ENCODE measurements around the gene WHRN.

Gene WHRN

GRCh38 chr9:114489928-114490327 lies 15.3 kb downstream of the WHRN start:
- DNase-seq: no peak

GRCh38 chr9:114488398-114489129 lies 16.7 kb downstream of the WHRN start:
- no peak for DNase-seq

GRCh38 chr9:114487607-114488300 lies 17.5 kb downstream of the WHRN start:
- DNase-seq: peak; percentile 31

- no peak for DNase-seq
Measured at GRCh38 chr9:114486205-114486963, 18.9 kb downstream of the WHRN start.

- DNase-seq: no peak
Measured at GRCh38 chr9:114484854-114485443, 20.3 kb downstream of the WHRN start.

- DNase-seq: no peak
Measured at GRCh38 chr9:114484215-114484853, 20.9 kb downstream of the WHRN start.

DNA sequence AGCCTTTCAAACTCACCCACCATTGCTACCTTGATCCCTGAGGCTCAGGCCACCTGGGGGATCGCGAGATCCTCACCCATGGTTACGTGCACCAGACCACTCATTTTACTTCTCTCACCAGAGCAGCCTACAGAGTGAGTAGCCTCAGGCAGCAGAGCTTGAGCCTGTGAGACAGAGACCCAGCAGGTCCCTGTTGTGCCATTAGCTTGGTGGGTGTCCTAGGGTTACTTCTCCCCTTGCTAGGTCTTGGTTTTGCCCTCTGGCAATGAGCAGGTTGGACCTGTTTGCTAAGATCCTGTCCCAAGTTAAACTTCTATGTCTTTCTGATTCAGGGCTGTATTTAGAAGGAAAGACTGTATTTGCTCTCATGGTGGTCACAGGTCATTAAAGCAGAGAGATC lies 21.8 kb downstream of the WHRN start:
- DNase-seq: no peak

GRCh38 chr9:114482593-114482992 lies 22.7 kb downstream of the WHRN start:
- DNase-seq: no peak

DNA sequence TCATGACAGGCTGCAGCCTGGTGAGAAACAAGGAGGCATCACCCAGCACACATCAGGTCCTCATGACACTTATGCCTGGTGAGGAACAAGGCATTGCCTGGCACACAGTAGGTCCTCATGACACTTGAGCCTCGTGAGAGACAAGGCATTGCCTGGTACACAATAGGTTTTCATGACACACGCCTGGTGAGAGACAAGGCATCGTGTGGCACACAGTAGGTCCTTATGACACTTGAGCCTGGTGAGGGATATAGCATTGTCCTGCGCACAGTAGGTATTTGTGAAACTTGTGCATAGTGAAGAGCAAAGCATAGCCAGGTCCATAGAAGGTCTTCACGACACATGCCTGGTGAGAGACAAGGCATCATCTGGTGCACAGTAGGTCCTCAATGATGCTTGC lies 23.5 kb downstream of the WHRN start:
- no peak for DNase-seq

DNA sequence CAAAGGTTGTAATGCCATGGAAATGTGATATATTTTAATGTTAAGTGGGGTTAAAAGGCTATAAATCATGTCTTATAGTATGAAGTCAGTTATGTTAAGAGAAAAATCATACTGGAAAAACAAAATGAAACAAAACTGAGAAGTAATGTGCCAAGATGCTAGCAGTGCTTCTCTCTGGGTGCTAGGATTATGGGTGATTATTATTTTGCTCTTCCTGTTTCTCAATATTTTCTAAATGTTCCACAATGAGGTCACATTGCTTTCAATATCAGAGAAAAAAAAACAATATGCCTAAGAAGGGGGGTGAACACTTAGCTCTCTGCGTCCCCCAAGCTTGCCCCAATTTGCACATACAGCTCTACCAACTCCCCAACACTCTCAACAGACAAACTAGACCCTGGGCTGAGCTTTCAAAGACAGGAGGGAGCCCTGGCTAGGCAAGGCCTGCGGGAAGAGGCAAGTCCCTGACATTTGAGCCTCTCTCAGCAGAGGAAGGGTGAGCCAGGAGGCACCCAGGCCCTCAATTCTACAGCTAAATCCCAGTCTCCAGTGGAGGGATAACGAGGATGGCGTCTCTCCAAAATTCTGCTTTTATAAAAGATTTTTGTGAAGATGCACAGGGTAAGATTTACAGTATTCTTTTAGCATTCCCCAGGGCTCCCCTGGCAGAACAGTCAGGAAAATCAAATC lies 24.4 kb downstream of the WHRN start:
- DNase-seq: no peak

DNA sequence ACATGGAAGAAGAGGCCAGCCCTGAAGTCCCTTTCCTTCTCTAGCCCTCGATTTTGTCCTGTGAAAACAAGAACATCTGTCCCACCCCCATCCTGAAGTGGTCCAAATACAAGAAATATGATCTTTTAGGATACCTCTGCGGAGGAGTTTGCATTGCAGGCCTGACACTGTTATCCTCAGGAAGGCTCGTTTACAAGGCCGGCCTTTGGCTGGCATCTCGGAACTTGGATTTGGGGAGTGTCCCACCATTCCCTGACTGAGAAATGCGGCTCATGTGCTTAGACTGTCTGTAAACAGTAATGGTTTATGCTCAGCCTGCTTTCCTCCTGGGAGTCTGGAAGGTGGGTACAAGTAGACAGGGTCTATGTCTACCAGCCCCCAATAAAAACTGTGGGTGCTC lies 26.4 kb downstream of the WHRN start:
- DNase-seq: no peak

DNA sequence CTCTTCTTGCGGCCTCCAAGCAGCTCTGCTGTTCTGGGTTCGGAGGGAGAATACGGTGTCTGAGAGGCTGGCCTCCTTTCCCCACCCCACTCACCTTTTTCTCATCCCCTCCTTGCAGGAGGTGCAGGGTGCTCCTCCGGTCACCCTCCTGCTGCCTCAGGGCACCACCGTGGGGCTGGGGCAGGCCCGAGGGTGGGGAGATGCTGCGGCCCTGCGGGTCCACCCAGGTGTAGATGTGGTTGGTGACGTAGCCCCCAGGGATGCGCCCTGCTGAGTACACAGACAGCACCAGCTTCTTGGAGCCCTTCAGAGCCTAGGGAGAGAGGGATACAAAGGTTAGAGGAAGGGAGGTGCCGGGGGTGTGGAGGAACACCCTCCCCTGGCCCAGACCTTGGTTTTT lies 26.8 kb downstream of the WHRN start:
- no peak for DNase-seq

DNA sequence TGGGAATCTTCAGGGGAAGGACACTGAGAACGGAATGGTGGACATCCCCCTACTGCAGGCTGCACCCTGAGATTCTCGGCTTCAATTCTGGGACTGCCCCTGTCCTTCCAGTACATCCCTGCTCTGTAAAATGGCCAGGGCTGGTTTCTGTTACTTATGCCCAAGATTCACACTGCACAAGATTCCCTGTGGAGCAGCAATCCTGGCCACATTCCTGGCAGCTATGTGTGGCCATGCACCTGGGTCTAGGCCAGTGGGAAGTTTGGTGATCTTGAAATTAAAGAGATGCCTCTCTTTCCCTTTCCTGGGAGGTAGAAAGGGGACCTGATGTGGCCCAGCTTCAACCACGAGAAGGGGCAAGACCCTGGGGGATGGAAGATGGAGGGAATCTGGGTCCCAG lies 27.6 kb downstream of the WHRN start:
- DNase-seq: no peak

GRCh38 chr9:114476891-114477469 lies 28.3 kb downstream of the WHRN start:
- no peak for DNase-seq

DNA sequence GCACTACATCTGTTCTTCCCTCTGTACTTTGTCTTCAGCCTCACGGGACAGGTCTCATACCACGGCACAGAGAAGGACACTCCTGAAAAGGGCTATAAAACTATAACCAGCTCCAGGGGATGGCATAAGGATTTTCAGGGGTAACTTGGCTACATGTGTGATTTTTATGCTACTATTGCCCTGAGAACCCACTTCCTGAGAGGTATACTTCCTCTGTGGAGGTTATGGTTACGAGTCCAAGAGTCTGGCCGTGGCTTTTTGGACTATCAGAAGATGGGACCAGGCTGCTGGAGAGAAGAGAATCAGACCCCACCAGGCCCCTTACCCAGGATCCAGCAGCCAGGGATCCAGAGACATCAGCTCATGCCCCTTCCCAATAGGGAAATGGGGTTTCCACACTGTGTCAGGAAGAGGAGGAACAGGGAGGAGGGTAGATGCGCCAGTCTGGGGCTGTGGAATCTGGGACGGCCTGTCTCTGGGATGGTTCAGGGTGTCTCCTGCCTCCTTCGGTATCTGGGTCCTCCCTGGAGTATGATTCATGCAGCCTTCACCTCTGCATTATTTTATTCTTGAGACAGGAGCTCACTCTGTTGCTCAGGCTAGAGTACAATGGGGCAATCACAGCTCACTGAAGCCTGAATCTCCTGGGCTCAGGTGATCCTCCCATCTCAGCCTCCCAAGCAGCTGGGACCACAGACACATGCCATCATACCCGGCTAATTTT lies 29.7 kb downstream of the WHRN start:
- DNase-seq: no peak

DNA sequence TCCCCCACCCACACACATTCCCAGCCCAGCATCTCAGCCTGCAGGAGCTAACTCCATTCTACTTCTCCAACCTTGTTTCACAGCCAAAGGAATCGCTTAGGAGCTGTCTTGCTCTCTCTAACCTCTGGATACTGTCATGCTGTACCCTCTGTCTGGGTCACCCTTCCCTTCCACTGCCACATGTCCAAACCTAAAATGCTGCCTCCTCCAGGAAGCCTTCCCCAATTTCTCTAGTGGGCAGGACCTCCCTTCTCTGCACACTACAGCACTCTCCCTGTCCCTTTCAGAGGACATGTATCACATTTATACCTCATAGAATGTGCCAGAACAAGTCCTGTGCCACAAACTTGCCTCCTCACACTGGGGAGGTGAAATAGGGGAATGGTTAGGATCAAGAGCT lies 30.8 kb downstream of the WHRN start:
- no peak for DNase-seq

GRCh38 chr9:114473447-114473801 lies 31.8 kb downstream of the WHRN start:
- DNase-seq: no peak

DNA sequence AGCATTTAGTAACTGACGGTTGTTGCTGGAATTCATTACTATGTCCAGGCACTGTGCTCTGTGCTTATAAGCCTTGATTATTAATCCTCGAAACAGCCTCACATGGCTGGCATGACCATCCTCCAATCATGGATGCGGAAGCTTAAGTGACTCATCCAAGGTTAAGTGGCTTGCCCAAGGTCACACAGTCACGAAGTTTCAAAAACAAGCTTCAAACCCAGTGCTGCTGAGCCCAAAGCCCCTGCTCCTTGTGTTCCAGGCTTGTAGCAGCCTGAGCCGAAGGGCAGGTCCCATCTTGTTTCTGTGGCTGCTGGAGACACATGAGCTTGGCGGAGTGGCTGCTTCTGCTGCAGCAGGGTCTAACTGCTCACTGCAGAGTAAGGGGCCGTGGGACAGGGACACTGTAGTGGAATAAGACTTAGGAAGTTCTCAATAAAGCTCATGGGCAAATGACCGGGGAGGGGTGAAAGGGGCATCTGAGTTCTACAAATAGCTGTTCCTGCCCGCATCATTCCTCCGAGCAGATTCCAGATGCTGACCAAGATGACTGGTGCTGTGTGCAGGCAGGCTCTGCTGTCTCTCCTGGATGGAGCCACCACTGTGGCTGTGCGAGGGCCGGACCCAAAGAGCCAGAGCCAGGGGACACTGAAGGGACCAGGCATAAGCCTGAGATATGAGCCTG lies 32.4 kb downstream of the WHRN start:
- no peak for DNase-seq

DNA sequence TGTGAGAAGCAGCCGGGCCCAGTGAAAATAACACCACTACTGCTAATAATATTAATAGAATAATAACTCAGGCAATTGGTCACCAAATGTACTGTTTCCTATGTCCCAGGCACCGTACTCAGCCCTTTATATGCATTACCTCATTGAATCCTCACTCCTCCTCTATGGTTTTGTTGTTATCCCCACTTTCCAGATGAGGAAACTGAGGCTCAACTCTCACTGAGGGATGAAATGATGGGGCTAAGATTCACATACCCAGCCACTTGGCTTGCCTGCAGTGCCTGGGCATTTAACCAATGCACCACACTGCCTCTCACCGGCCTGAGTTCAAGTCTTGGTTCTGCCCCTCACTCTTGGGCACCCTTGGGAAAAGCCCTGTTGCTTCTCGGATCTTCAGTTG lies 34.1 kb downstream of the WHRN start:
- DNase-seq: no peak

DNA sequence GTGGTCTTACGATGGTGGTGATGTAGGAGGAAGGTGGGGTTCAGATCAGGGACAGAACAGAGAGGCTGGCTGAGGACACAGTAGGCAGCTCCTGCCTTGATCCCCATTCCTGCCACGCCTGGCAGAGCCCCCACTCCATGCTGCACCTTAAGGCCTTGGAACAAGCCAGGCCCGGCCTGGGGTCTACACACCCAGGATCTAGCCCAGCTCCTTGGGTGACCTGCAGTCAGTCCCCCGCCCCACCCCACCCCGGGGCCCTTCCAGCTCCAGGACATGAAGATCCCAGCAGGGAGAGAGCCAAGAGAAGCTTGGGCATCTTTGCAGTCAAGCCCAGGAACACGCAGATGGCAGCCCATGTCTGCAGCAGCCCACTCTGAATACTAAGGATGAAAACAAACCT lies 34.7 kb downstream of the WHRN start:
- DNase-seq: no peak

- DNase-seq: no peak
Measured at GRCh38 chr9:114470121-114470520, 35.2 kb downstream of the WHRN start.
